ENCODE measurements around the gene TGIF1.

TGIF1 gene

GRCh38 chr18:3420919-3421279 lies 29.1 kb upstream of the TGIF1 start:
- TF ChIP-seq CTCF (IDR thresholded peaks at IDR 0.05; ENCODE audit: extremely low read depth, insufficient read depth, missing control alignments) = no peak

DNA sequence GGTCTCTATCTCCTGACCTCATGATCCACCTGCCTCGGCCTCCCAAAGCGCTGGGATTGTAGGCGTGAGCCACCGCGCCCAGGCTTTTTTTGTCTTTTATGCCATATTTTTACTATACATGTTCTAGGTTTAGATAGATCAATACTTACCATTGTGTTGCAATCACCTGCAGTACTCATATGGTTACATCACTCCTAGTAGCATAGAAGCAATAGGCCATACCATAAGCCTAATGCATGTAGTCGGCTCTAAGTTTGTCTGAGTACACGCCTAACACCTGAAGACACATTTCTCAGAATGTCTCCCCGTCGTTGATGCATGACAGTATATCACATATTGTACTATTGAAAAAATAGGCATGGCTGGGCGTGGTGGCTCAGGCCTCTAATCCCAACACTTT lies 27.1 kb upstream of the TGIF1 start:
- in situ Hi-C loops (cut with MboI; ENCODE audit: low pct_unique_long_range_greater_than_20kb, low sequenced_read_pairs, unreplicated experiment) = no loop called here
- no peak for TF ChIP-seq CTCF (IDR thresholded peaks at IDR 0.05; ENCODE audit: extremely low read depth, insufficient read depth, missing control alignments)
- DNase-seq (ENCODE audit: low spot score) = no peak

More at GRCh38 chr18:3420919-3421279, 29.1 kb upstream of the TGIF1 start:
- in situ Hi-C loops (cut with MboI; ENCODE audit: low pct_unique_long_range_greater_than_20kb, low sequenced_read_pairs, unreplicated experiment) = no loop called here
- no peak for DNase-seq (ENCODE audit: low spot score)

DNA sequence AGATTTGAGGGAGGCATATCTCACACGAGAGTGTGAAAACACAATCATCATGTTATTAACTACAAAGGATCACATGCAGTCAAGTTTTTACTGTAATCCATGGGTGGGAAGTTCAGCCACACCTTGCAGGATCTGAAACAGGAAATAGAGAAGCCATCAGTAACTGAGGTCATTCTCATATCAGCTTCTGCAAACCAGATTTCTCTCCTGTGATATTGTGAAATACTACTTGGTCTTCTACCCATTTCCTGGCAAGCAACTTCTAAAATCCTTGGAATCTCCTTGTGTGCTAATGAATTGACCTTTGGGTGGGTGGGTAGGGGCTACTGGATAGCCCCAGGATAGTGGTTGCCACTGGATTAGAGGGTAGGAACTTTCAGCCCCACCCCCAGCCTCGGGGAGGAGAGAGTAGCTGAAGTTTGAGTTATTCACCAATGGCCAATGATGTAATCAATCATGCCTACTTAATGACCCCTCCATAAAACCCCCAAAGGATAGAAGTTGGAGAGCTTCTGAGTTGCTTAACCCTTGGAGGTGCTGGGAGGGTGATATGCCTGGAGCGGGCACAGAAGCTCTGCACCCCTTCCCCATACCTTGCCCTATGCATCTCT lies 25.6 kb upstream of the TGIF1 start:
- in situ Hi-C loops (cut with MboI; ENCODE audit: low pct_unique_long_range_greater_than_20kb, low sequenced_read_pairs, unreplicated experiment) = no loop called here
- TF ChIP-seq CTCF (IDR thresholded peaks at IDR 0.05; ENCODE audit: extremely low read depth, insufficient read depth, missing control alignments) = no peak
- no peak for DNase-seq (ENCODE audit: low spot score)

GRCh38 chr18:3425030-3425429 lies 24.9 kb upstream of the TGIF1 start:
- DNase-seq (ENCODE audit: low spot score) = no peak
- in situ Hi-C loops (cut with MboI; ENCODE audit: low pct_unique_long_range_greater_than_20kb, low sequenced_read_pairs, unreplicated experiment) = no loop called here
- TF ChIP-seq CTCF (IDR thresholded peaks at IDR 0.05; ENCODE audit: extremely low read depth, insufficient read depth, missing control alignments) = no peak

DNA sequence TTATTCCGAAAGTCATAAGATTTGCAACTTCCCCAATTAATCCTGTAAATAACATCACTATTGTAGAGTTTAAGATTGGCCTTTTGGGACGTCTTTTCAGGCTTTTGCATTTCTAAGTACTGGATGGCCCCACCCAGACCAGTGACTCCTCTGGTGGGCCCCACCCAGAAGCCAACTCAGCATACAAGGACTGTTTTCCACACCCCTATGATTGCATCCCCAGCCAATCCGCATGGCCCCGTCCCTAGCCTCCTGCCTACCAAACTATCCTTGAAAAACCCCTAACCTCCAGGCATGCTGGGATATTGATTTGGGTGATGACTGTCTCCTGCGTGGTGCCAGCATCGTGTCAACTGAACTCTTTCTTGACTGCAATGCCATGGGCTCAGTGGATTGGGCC lies 24.5 kb upstream of the TGIF1 start:
- DNase-seq (ENCODE audit: low spot score) = no peak
- no peak for TF ChIP-seq CTCF (IDR thresholded peaks at IDR 0.05; ENCODE audit: extremely low read depth, insufficient read depth, missing control alignments)
- in situ Hi-C loops (cut with MboI; ENCODE audit: low pct_unique_long_range_greater_than_20kb, low sequenced_read_pairs, unreplicated experiment) = no loop called here

DNA sequence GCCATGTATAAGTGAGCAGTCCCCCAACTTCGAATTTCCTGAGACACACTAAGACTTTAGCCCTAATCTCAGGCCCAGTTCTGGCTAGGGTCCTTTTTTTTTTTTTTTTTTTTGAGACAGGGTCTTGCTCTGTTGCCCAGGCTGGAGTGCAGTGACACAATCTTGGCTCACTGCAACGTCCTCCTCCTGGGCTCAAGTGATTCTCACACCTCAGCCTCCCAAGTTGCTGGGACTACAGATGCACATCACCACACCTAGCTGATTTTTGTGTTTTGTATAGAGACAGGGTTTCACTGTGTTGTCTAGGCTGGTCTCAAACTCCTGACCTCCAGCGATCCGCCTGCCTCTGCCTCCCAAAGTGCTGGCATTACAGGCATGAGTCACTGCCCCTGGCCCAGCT lies 23.9 kb upstream of the TGIF1 start:
- in situ Hi-C loops (cut with MboI; ENCODE audit: low pct_unique_long_range_greater_than_20kb, low sequenced_read_pairs, unreplicated experiment) = no loop called here
- TF ChIP-seq CTCF (IDR thresholded peaks at IDR 0.05; ENCODE audit: extremely low read depth, insufficient read depth, missing control alignments) = no peak
- DNase-seq (ENCODE audit: low spot score) = no peak

- TF ChIP-seq CTCF (IDR thresholded peaks at IDR 0.05; ENCODE audit: extremely low read depth, insufficient read depth, missing control alignments) = no peak
- DNase-seq (ENCODE audit: low spot score) = no peak
- in situ Hi-C loops (cut with MboI; ENCODE audit: low pct_unique_long_range_greater_than_20kb, low sequenced_read_pairs, unreplicated experiment) = no loop called here
These were observed 22.0 kb upstream of the TGIF1 start for GRCh38 chr18:3427944-3428343.

Measured in GM13977 (cell line).